GM13977 (cell line): ENCODE results near the gene AIMP1.

Source experiments
- DNase-seq: peaks from one replicate; pipeline ENCODE4 v3.0.0; 2012; ENCODE audit warnings: low spot score
- in situ Hi-C: fragments of 300-500 bp; cut with MboI; formaldehyde crosslinking; loops from one replicate; pipeline ENCODE4 v1.12.0; 2022; ENCODE audit warnings: low sequenced_read_pairs, low pct_unique_long_range_greater_than_20kb, mixed read lengths, inconsistent platforms; ENCODE audit not compliant: unreplicated experiment
- TF ChIP-seq, protein P1 (sequence below): IDR thresholded peaks from 2 replicates; pipeline ENCODE4 v1.5.1; 2012; ENCODE audit warnings: mild to moderate bottlenecking, control low read depth; ENCODE audit not compliant: insufficient read depth; ENCODE audit errors: extremely low read depth, missing control alignments

AIMP1 gene

GRCh38 chr4:106366026-106366425, 49.7 kb downstream of the AIMP1 start:
- TF ChIP-seq, protein P1, sequence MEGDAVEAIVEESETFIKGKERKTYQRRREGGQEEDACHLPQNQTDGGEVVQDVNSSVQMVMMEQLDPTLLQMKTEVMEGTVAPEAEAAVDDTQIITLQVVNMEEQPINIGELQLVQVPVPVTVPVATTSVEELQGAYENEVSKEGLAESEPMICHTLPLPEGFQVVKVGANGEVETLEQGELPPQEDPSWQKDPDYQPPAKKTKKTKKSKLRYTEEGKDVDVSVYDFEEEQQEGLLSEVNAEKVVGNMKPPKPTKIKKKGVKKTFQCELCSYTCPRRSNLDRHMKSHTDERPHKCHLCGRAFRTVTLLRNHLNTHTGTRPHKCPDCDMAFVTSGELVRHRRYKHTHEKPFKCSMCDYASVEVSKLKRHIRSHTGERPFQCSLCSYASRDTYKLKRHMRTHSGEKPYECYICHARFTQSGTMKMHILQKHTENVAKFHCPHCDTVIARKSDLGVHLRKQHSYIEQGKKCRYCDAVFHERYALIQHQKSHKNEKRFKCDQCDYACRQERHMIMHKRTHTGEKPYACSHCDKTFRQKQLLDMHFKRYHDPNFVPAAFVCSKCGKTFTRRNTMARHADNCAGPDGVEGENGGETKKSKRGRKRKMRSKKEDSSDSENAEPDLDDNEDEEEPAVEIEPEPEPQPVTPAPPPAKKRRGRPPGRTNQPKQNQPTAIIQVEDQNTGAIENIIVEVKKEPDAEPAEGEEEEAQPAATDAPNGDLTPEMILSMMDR: no peak
- no peak for DNase-seq
- in situ Hi-C loops: no loop called here

DNA sequence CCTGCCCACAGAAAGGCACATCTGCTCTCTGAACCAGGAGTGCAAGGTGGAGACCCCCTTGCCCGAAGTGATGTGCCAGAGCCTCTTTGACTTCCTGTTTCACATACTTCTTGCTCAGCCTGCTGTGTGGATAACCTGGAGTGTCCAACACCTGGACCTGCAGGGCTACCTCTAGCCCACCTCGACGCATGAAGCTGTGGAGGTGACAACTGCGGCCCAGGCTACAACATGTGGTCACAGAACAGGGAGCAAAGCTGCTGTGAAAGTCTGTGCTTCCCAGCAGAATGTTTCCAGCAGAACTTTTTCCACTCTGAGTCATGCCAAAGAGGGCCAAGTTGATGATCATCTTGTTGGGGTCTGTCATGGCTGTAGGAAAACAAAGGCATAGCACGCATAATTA, 50.7 kb downstream of the AIMP1 start:
- in situ Hi-C loops: no loop called here
- no peak for DNase-seq
- TF ChIP-seq, protein P1: no peak

DNA sequence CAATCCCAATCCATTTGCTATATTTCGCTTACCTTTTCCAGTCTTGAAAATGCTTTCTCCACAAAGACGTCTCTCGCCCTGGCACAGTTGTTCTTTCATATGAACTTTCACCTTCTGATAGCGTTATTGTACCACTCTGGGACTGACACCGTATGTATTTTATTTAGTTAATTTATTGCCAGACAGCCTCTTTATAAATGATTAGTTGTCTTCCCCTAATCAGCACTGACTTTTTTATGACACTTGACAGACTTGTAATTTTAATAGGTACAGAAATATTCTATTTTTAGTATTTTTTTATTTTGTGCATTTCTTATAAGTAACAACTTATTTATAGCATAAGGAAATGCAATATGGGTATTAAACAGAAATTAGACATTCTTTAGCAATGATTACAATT, 52.3 kb downstream of the AIMP1 start, which contains the start of gene GIMD1:
GIMD1 (minus strand) TSS at position 101 of the 400 bp plus-strand sequence. CDS start 1,343 bp downstream, outside the sequence.
- in situ Hi-C loops: no loop called here
- TF ChIP-seq, protein P1: no peak

GRCh38 chr4:106369456-106370060, 53.2 kb downstream of the AIMP1 start:
- DNase-seq: peak; percentile 15
- in situ Hi-C loops: no loop called here
- TF ChIP-seq, protein P1: peak; percentile 61

More for the DNA sequence above, 52.3 kb downstream of the AIMP1 start, which contains the start of gene GIMD1:
- DNase-seq: no peak

DNA sequence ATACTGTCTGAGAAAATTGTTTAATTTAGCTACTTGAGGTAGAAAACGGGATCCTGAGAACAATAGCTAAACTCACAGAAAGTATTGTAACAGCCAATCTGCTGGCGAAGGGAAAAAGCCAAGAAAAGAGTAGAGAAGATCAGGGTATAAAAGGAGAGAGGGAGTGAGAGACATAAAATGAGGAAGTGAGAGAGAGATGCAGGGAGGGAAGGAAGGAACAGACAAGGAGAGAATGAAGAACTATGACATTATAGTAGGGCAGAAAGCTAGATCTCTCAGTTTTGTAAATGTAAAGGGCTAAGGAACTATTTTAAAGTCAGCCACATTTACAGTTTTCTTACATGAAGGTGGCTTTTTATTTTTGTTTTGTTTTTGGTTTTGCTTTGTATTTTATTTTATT, 53.9 kb downstream of the AIMP1 start:
- TF ChIP-seq, protein P1: no peak
- DNase-seq: no peak
- in situ Hi-C loops: no loop called here

GRCh38 chr4:106371161-106371560, 54.8 kb downstream of the AIMP1 start:
- no peak for DNase-seq
- in situ Hi-C loops: no loop called here
- TF ChIP-seq, protein P1: no peak

DNA sequence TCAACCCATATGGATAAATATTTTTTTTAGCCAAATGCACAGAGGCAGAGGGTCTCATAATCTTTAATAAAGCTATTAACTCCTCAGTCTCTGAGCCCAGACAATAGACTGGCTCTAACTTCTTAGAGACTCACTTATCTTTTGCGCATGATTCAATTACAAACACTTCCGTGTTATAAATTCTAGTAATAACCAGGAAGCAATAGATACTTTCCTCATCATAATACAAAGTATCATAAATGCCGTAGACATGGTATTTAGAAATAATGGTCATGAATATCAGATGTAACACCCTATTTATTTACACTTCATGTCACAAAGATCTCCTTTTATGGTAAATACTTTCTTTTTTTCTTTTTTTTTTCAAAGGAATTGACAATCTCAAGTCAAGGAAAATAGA, 56.7 kb downstream of the AIMP1 start:
- TF ChIP-seq, protein P1: no peak
- in situ Hi-C loops: no loop called here
- DNase-seq: no peak
